Ramos (cell line): ENCODE measurements around the gene ID2.

Experiments used
- in situ Hi-C: fragments of 300-500 bp; cut with MboI; formaldehyde crosslinking; loops from one replicate; pipeline ENCODE4 v1.14.3; 2022; ENCODE audit warnings: low sequenced_read_pairs; ENCODE audit not compliant: unreplicated experiment

ID2 gene

GRCh38 chr2:8680822-8681760, 765 bp upstream of the ID2 start:
- in situ Hi-C loops = loop anchor here (5.0 to 25.0 kb wide), 3 partner anchors 144 to 969 kb away; no protein-coding TSS in a partner anchor

GRCh38 chr2:8682719-8683667, 1.1 kb downstream of the ID2 start:
- in situ Hi-C loops = loop anchor here (5.0 to 25.0 kb wide), 3 partner anchors 146 to 971 kb away; no protein-coding TSS in a partner anchor

- in situ Hi-C loops = loop anchor here (5.0 to 25.0 kb wide), 3 partner anchors 147 to 972 kb away; no protein-coding TSS in a partner anchor
These were observed 2.7 kb downstream of the ID2 start for GRCh38 chr2:8684540-8684877.

- in situ Hi-C loops = loop anchor here (5.0 to 25.0 kb wide), 3 partner anchors 148 to 973 kb away; no protein-coding TSS in a partner anchor
These were observed 3.2 kb downstream of the ID2 start for GRCh38 chr2:8684878-8685696.

GRCh38 chr2:8685697-8686358, 4.0 kb downstream of the ID2 start:
- in situ Hi-C loops = loop anchor here (10.0 to 25.0 kb wide), 2 partner anchors 381 to 974 kb away; no protein-coding TSS in a partner anchor

GRCh38 chr2:8691859-8692437, 10.1 kb downstream of the ID2 start:
- in situ Hi-C loops = loop anchor here (25.0 kb wide), 1 partner anchor 980 kb away; no protein-coding TSS in a partner anchor

- in situ Hi-C loops = loop anchor here (25.0 kb wide), 1 partner anchor 980 kb away; no protein-coding TSS in a partner anchor
These were observed 10.9 kb downstream of the ID2 start for GRCh38 chr2:8692783-8693156.

- in situ Hi-C loops = loop anchor here (25.0 kb wide), 1 partner anchor 981 kb away; no protein-coding TSS in a partner anchor
These were observed 11.4 kb downstream of the ID2 start for GRCh38 chr2:8693157-8693821.

- in situ Hi-C loops = loop anchor here (5.0 to 25.0 kb wide), 2 partner anchors 982 to 1272 kb away; no protein-coding TSS in a partner anchor
These were observed 12.9 kb downstream of the ID2 start for GRCh38 chr2:8694737-8695136.

GRCh38 chr2:8697190-8697589, 15.3 kb downstream of the ID2 start:
- in situ Hi-C loops = loop anchor here (5.0 to 25.0 kb wide), 2 partner anchors 985 to 1275 kb away; no protein-coding TSS in a partner anchor

GRCh38 chr2:8699839-8700238, 18.0 kb downstream of the ID2 start:
- in situ Hi-C loops = loop anchor here (5.0 to 25.0 kb wide), 2 partner anchors 988 to 1278 kb away; no protein-coding TSS in a partner anchor

- in situ Hi-C loops = no loop called here
These were observed 20.0 kb downstream of the ID2 start for GRCh38 chr2:8701681-8702379.

- in situ Hi-C loops = no loop called here
These were observed 23.1 kb downstream of the ID2 start for GRCh38 chr2:8704906-8705305.

GRCh38 chr2:8709611-8710010, 27.8 kb downstream of the ID2 start:
- in situ Hi-C loops = no loop called here

- in situ Hi-C loops = no loop called here
These were observed 29.1 kb downstream of the ID2 start for GRCh38 chr2:8710951-8711350.

GRCh38 chr2:8714283-8714682, 32.4 kb downstream of the ID2 start:
- in situ Hi-C loops = no loop called here

GRCh38 chr2:8714971-8715370, 33.1 kb downstream of the ID2 start:
- in situ Hi-C loops = no loop called here
